ENCODE results near the gene SESTD1.

The SESTD1 gene

DNA sequence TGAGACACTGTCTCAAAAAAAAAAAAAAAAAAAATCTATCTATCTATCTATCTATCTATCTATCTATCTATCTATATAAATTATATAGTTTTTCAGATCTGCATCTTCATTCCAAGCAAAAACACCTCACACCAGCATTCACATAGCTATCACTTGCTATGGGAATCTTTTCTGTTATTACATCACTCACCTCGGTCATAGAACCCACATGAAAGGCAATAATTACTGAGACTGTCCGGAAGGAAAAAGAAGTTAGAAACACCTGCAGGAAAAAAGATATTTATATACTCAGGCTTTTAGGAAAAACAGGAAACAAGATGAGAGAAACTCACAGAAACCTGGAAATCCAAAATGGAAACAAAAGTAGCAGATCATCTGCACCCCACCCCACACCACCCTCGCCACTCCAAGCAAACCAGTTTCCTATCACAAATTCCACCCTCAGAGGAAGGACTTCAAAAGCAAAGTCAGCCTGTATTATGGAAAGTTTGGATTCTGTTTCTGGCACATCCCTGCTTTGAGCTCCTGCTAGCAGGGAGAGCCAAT lies 192.7 kb downstream of the SESTD1 start:
- no peak for TF ChIP-seq ESRRG (CRISPR knock-in tag; IDR thresholded peaks at IDR 0.05)
- no peak for TF ChIP-seq BACH2 (CRISPR knock-in tag; IDR thresholded peaks at IDR 0.05; ENCODE audit: borderline replicate concordance)
- no peak for TF ChIP-seq TOX (CRISPR knock-in tag; IDR thresholded peaks at IDR 0.05; ENCODE audit: borderline replicate concordance)
- no peak for TF ChIP-seq ISL1 (CRISPR knock-in tag; IDR thresholded peaks at IDR 0.05)
- no peak for TF ChIP-seq CSDC2 (CRISPR knock-in tag; IDR thresholded peaks at IDR 0.05)
- TF ChIP-seq, protein P1, sequence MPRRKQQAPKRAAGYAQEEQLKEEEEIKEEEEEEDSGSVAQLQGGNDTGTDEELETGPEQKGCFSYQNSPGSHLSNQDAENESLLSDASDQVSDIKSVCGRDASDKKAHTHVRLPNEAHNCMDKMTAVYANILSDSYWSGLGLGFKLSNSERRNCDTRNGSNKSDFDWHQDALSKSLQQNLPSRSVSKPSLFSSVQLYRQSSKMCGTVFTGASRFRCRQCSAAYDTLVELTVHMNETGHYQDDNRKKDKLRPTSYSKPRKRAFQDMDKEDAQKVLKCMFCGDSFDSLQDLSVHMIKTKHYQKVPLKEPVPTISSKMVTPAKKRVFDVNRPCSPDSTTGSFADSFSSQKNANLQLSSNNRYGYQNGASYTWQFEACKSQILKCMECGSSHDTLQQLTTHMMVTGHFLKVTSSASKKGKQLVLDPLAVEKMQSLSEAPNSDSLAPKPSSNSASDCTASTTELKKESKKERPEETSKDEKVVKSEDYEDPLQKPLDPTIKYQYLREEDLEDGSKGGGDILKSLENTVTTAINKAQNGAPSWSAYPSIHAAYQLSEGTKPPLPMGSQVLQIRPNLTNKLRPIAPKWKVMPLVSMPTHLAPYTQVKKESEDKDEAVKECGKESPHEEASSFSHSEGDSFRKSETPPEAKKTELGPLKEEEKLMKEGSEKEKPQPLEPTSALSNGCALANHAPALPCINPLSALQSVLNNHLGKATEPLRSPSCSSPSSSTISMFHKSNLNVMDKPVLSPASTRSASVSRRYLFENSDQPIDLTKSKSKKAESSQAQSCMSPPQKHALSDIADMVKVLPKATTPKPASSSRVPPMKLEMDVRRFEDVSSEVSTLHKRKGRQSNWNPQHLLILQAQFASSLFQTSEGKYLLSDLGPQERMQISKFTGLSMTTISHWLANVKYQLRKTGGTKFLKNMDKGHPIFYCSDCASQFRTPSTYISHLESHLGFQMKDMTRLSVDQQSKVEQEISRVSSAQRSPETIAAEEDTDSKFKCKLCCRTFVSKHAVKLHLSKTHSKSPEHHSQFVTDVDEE (CRISPR knock-in tag; IDR thresholded peaks at IDR 0.05) = no peak
- no peak for TF ChIP-seq ZNF565 (CRISPR knock-in tag; conservative IDR thresholded peaks at IDR 0.05; ENCODE audit: low read depth)
- no peak for TF ChIP-seq ZFP3 (CRISPR knock-in tag; IDR thresholded peaks at IDR 0.05)
- no peak for ATAC-seq

DNA sequence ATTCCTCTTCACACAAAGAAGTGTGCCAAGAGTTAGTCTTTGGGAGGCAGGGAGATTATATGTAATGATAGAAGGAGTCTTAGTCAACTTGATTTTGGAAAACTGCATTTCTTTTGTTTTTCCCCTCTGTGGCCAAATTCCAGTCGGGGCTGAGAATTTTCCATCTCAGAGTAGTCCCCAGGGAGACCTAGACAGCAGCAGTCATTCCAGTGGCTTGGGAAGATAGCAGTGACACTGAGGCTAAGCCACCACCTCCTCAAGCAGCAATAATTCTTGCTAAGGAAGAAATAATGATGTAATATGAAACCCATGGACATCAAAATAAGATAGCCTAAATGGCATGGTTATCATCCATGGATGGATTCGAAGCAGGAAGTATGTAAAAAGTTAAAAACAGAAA lies 193.7 kb downstream of the SESTD1 start:
- ATAC-seq = no peak
- no peak for TF ChIP-seq ZC3H10 (CRISPR knock-in tag; IDR thresholded peaks at IDR 0.05)
- no peak for TF ChIP-seq ESRRG (CRISPR knock-in tag; IDR thresholded peaks at IDR 0.05)
- TF ChIP-seq, protein P2, sequence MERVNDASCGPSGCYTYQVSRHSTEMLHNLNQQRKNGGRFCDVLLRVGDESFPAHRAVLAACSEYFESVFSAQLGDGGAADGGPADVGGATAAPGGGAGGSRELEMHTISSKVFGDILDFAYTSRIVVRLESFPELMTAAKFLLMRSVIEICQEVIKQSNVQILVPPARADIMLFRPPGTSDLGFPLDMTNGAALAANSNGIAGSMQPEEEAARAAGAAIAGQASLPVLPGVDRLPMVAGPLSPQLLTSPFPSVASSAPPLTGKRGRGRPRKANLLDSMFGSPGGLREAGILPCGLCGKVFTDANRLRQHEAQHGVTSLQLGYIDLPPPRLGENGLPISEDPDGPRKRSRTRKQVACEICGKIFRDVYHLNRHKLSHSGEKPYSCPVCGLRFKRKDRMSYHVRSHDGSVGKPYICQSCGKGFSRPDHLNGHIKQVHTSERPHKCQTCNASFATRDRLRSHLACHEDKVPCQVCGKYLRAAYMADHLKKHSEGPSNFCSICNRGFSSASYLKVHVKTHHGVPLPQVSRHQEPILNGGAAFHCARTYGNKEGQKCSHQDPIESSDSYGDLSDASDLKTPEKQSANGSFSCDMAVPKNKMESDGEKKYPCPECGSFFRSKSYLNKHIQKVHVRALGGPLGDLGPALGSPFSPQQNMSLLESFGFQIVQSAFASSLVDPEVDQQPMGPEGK (CRISPR knock-in tag; IDR thresholded peaks at IDR 0.05; ENCODE audit: borderline replicate concordance) = no peak
- TF ChIP-seq ZNF565 (CRISPR knock-in tag; conservative IDR thresholded peaks at IDR 0.05; ENCODE audit: low read depth) = no peak
- no peak for TF ChIP-seq ZFP3 (CRISPR knock-in tag; IDR thresholded peaks at IDR 0.05)
- no peak for TF ChIP-seq GLIS3 (CRISPR knock-in tag; IDR thresholded peaks at IDR 0.05)
- no peak for TF ChIP-seq SNAI2 (CRISPR knock-in tag; IDR thresholded peaks at IDR 0.05)
- no peak for TF ChIP-seq CSDC2 (CRISPR knock-in tag; IDR thresholded peaks at IDR 0.05)
- no peak for TF ChIP-seq OSR1 (CRISPR knock-in tag; IDR thresholded peaks at IDR 0.05)
- no peak for TF ChIP-seq ZNF70 (CRISPR knock-in tag; IDR thresholded peaks at IDR 0.05)
- TF ChIP-seq, protein P3, sequence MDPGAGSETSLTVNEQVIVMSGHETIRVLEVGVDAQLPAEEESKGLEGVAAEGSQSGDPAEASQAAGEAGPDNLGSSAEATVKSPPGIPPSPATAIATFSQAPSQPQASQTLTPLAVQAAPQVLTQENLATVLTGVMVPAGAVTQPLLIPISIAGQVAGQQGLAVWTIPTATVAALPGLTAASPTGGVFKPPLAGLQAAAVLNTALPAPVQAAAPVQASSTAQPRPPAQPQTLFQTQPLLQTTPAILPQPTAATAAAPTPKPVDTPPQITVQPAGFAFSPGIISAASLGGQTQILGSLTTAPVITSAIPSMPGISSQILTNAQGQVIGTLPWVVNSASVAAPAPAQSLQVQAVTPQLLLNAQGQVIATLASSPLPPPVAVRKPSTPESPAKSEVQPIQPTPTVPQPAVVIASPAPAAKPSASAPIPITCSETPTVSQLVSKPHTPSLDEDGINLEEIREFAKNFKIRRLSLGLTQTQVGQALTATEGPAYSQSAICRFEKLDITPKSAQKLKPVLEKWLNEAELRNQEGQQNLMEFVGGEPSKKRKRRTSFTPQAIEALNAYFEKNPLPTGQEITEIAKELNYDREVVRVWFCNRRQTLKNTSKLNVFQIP (CRISPR knock-in tag; IDR thresholded peaks at IDR 0.05; ENCODE audit: borderline replicate concordance, low read depth) = no peak

DNA sequence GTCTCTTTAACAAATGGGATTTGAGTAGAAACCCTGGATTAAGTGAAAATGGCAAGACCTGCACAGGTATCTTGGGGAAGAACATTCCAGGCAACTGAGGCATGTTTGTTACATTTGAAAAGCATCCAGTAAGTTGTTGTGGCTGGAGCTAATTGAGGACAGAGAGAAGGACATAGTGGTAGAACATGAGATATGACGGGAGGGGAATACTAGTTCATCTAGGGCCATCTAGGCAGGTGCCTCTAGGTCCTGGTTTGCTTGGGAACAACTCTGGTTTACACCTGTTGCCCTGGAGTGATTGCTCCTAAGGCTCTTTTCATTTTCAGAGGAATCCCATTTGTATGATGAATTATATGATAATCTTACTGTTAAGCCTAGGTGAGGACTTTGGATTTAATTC lies 194.9 kb downstream of the SESTD1 start:
- ATAC-seq = no peak
- TF ChIP-seq TOX (CRISPR knock-in tag; IDR thresholded peaks at IDR 0.05; ENCODE audit: borderline replicate concordance) = no peak
- TF ChIP-seq BACH2 (CRISPR knock-in tag; IDR thresholded peaks at IDR 0.05; ENCODE audit: borderline replicate concordance) = no peak
- no peak for TF ChIP-seq ESRRG (CRISPR knock-in tag; IDR thresholded peaks at IDR 0.05)
- no peak for TF ChIP-seq OSR1 (CRISPR knock-in tag; IDR thresholded peaks at IDR 0.05)
- no peak for TF ChIP-seq GLIS3 (CRISPR knock-in tag; IDR thresholded peaks at IDR 0.05)
- no peak for TF ChIP-seq ZNF8 (CRISPR knock-in tag; IDR thresholded peaks at IDR 0.05)
- TF ChIP-seq ZFP30 (CRISPR knock-in tag; IDR thresholded peaks at IDR 0.05) = no peak
- TF ChIP-seq, protein P2 (CRISPR knock-in tag; IDR thresholded peaks at IDR 0.05; ENCODE audit: borderline replicate concordance) = no peak
- TF ChIP-seq ZNF565 (CRISPR knock-in tag; conservative IDR thresholded peaks at IDR 0.05; ENCODE audit: low read depth) = no peak
- TF ChIP-seq, protein P3 (CRISPR knock-in tag; IDR thresholded peaks at IDR 0.05; ENCODE audit: borderline replicate concordance, low read depth) = no peak
- no peak for TF ChIP-seq CSDC2 (CRISPR knock-in tag; IDR thresholded peaks at IDR 0.05)

Measured in SK-N-SH treated with all-trans-retinoic acid at 6 μM for 48 hours (cell line).